HG02642 (cell line): ENCODE results near the gene PRDX4.
A peak's percentile ranks its signal among the peaks of the same experiment; 100 is the strongest.
"Not testable (repeated sequence)": the region's sequence is repeated elsewhere in the genome, so short reads cannot be mapped to it uniquely, and the experiment has no call there.

Experiments used
- ATAC-seq: cut with Tn5 transposase; IDR thresholded peaks from one replicate; pipeline ENCODE4 v1.9.1; 2021; ENCODE audit warnings: mild to moderate bottlenecking; ENCODE audit not compliant: unreplicated experiment, poor library complexity

PRDX4 gene

GRCh38 chrX:23670528-23670927 lies 3.2 kb downstream of the PRDX4 start:
- no peak for ATAC-seq

GRCh38 chrX:23673108-23673507 lies 5.8 kb downstream of the PRDX4 start:
- ATAC-seq = no peak

- not testable (repeated sequence) for ATAC-seq
Measured at GRCh38 chrX:23676486-23676885, 9.2 kb downstream of the PRDX4 start.

GRCh38 chrX:23692166-23692565 lies 24.9 kb downstream of the PRDX4 start:
- no peak for ATAC-seq

- no peak for ATAC-seq
Measured at GRCh38 chrX:23694606-23695005, 27.3 kb downstream of the PRDX4 start.

GRCh38 chrX:23699636-23700194 lies 32.4 kb downstream of the PRDX4 start:
- ATAC-seq = peak; percentile 51

GRCh38 chrX:23704673-23705206 lies 37.4 kb downstream of the PRDX4 start:
- ATAC-seq = no peak

GRCh38 chrX:23705235-23705634 lies 37.9 kb downstream of the PRDX4 start:
- no peak for ATAC-seq

- ATAC-seq = no peak
Measured at GRCh38 chrX:23720117-23720677, 52.9 kb downstream of the PRDX4 start.

GRCh38 chrX:23726191-23726590 lies 58.9 kb downstream of the PRDX4 start:
- ATAC-seq = no peak

GRCh38 chrX:23727206-23727605 lies 59.9 kb downstream of the PRDX4 start:
- ATAC-seq = no peak

GRCh38 chrX:23729214-23729613 lies 61.9 kb downstream of the PRDX4 start:
- ATAC-seq = no peak

GRCh38 chrX:23731951-23732350 lies 64.7 kb downstream of the PRDX4 start:
- ATAC-seq = no peak

GRCh38 chrX:23732704-23733103 lies 65.4 kb downstream of the PRDX4 start:
- peak; percentile 81 for ATAC-seq
